Body of pancreas (tissue), 4 donors: Measurements from ENCODE around the gene LGR6. TPM values are rescaled to one million over a fixed set of nuclear protein-coding genes. Genes with fewer than 3 reads are reported as not detected.
"Not testable (repeated sequence)": the region's sequence is repeated elsewhere in the genome, so short reads cannot be mapped to it uniquely, and the experiment has no call there.

ENCODE experiments used
- ATAC-seq: fragments of 150-250 bp; one replicate; pipeline ENCODE4 v1.9.1; 2016
- DNase-seq, 4 donors: peaks; one replicate each; pipeline ENCODE4 v3.0.0-alpha.2; 2019
- H3K27ac ChIP-seq, 4 donors: fragments of 200-600 bp; sonication (generic); 1 replicate in 3 of 4; 2 replicates in 1 of 4; pipeline versions ENCODE4 v1.5.1 to v1.6.1; 2016 to 2019; ENCODE audit warnings: mild to moderate bottlenecking in 1 of 4, mixed read lengths in 1 of 4, moderate library complexity in 1 of 4
- H3K27me3 ChIP-seq, 2 donors: fragments of 200-600 bp; sonication (generic); one replicate each; pipeline ENCODE4 v1.6.0; 2016; ENCODE audit warnings: mild to moderate bottlenecking in 1 of 2
- H3K36me3 ChIP-seq, 2 donors: fragments of 200-600 bp; sonication (generic); replicated peaks in 1 of 2; 2 replicates each; pipeline ENCODE4 v1.5.1; 2016; ENCODE audit warnings: low read depth in 2 of 2; ENCODE audit not compliant: insufficient read depth in 1 of 2
- H3K4me1 ChIP-seq: fragments of 200-600 bp; sonication (generic); one replicate; pipeline ENCODE4 v1.6.0; 2016
- H3K4me3 ChIP-seq, 2 donors: fragments of 200-600 bp; sonication (generic); 1 replicate in 1 of 2; 2 replicates in 1 of 2; pipeline ENCODE4 v1.5.1; 2016 to 2019
- H3K9me3 ChIP-seq, 3 donors: fragments of 200-600 bp; sonication (generic); 1 replicate in 2 of 3; 2 replicates in 1 of 3; pipeline ENCODE4 v1.5.1; 2016
- CTCF ChIP-seq, 7 experiments: fragments of 450-650 bp in 4 of 7; fragments of 200-600 bp in 3 of 7; sonication (generic) in 3 of 7; IDR thresholded peaks; one replicate each; pipeline ENCODE4 v1.5.1; 2016 to 2019; ENCODE audit warnings: antibody characterized with exemption in 7 of 7
- POLR2A ChIP-seq, 3 donors: fragments of 450-650 bp; IDR thresholded peaks; one replicate each; pipeline ENCODE4 v1.6.1; 2016; ENCODE audit warnings: antibody characterized with exemption in 3 of 3, mild to moderate bottlenecking in 2 of 3
- WGBS, 2 donors: methylation state at CpG; one replicate each; pipeline ENCODE4 v1.1.5; 2017; 5-methylcytosine and 5-hydroxymethylcytosine counted together
- intact Hi-C: fragments of 100-400 bp; cut with DNase I; formaldehyde crosslinking; loops from one replicate; pipeline ENCODE4 v1.15.1; 2023
- total RNA-seq, 2 donors: library from RNA; depleted of rRNA; stranded (reverse); fragments of >200 nt; gene quantifications; one replicate each; pipeline ENCODE4 v1.1.0, GENCODE V29; 2016

The LGR6 gene
- total RNA-seq, 2 donors from 2014 or later, result 0.52 TPM; not detected in 1

- no peak for TF ChIP-seq CTCF (IDR thresholded peaks at IDR 0.05)
- no peak for TF ChIP-seq POLR2A (IDR thresholded peaks at IDR 0.05)
- Histone ChIP-seq H3K36me3 (no peaks in the 10 kb centered on the region), H3K9me3 (no peaks in the 10 kb centered on the region), H3K27me3 (no peaks in the 10 kb centered on the region), H3K4me1 (peaks cover 29% of the 10 kb centered on the region), H3K27ac (peak overlapping the region in 1 of 4 donors; percentile 88), H3K4me3 (no peak overlapping the region)
- ATAC-seq (no peak), DNase-seq (no peak)
- 47 to 50% methylated on average over 6 of the region's 6 CpGs for WGBS, 2 donors
- intact Hi-C loops, result no loop called here
Observed at GRCh38 chr1:202348005-202348508, 154.5 kb downstream of the LGR6 start.

- intact Hi-C loops, result no loop called here
- peak; percentile 97 to 99 (median 98) for DNase-seq
- Histone ChIP-seq H3K9me3 (no peaks in the 10 kb centered on the region), H3K36me3 (no peaks in the 10 kb centered on the region), H3K27ac (peak within 1 kb of the TSS; percentile 87 to 88 (median 88)), H3K4me3 (peak within 1 kb of the TSS; percentile 69 to 99), H3K27me3 (no peaks in the 10 kb centered on the region), H3K4me1 (peaks cover 29% of the 10 kb centered on the region)
- 0 to 1% methylated on average over 43 to 60 of the region's 60 CpGs for WGBS, 2 donors
- TF ChIP-seq POLR2A (IDR thresholded peaks at IDR 0.05) (peak; percentile 39 to 87 (median 85)), CTCF (IDR thresholded peaks at IDR 0.05) (peak in 1 of 7 experiments; percentile 5)
- peak; percentile 99 for ATAC-seq
Observed at GRCh38 chr1:202348509-202349205, 155.1 kb downstream of the LGR6 start, which contains the start of gene PPP1R12B. PPP1R12B (plus strand) TSS chr1:202348699; CDS start chr1:202348852, 153 bp downstream.

DNA sequence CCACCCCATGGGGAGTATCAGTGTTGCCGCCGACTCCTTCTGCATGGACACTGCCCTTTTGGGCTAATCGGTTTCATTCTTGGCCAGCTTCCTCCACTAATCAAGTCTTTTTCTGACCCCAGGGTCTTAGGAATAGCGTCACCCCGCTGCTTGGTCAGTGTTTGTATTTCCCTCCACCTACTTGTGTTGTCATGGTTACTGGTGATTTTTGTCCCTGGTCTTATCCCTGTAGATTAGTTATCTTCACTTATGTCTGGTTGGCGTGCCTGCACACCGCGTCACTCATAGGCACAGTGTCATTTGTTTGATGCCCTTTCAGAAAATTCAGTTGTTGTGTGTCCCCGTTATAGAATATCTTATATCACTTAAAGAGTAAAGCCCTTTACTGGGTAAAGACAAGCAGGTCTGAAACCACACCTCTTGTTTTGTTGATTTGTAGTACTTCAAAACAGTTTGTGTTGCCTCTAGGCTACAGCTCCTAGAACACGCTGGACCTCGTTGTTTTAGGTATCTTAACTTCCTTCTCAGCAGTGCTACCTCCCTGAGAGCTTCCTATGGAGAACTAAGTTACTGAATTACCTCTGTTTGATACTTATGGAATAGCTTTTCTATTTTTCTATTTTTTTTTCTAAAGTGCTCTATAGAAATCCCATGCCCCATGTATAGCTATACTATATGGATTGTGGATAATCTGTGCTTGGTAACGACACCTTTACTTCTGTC is 155.8 kb downstream of the LGR6 start:
- ATAC-seq (no peak), DNase-seq (peak in 2 of 4 donors; percentile 8 to 43)
- H3K4me3 ChIP-seq, result peak overlapping the region; percentile 69 to 99
- TF ChIP-seq CTCF (IDR thresholded peaks at IDR 0.05) (no peak), POLR2A (IDR thresholded peaks at IDR 0.05) (no peak)
- 3 to 4% methylated on average over 12 of the region's 12 CpGs for WGBS, 2 donors
- intact Hi-C loops, result no loop called here
- no peaks in the 10 kb centered on the region for H3K36me3 ChIP-seq
- peak overlapping the region; percentile 87 to 88 (median 88) for H3K27ac ChIP-seq
- peaks cover 29% of the 10 kb centered on the region for H3K4me1 ChIP-seq
- H3K27me3 ChIP-seq, result no peaks in the 10 kb centered on the region
- H3K9me3 ChIP-seq, result no peaks in the 10 kb centered on the region

GRCh38 chr1:202351725-202352124 is 158.1 kb downstream of the LGR6 start:
- peaks cover 29% of the 10 kb centered on the region for H3K4me1 ChIP-seq
- no peak for DNase-seq

GRCh38 chr1:202352583-202353197 is 159.1 kb downstream of the LGR6 start:
- H3K4me3 ChIP-seq, intact Hi-C loops, H3K27me3 ChIP-seq, H3K27ac ChIP-seq, ATAC-seq, H3K9me3 ChIP-seq, H3K36me3 ChIP-seq, DNase-seq: not testable (repeated sequence)
- WGBS, 2 donors, result 79 to 85% methylated on average over 11 of the region's 11 CpGs
- peaks cover 32% of the 10 kb centered on the region for H3K4me1 ChIP-seq

More at GRCh38 chr1:202351725-202352124, 158.1 kb downstream of the LGR6 start:
- no peaks in the 10 kb centered on the region for H3K9me3 ChIP-seq
- TF ChIP-seq CTCF (IDR thresholded peaks at IDR 0.05) (no peak), POLR2A (IDR thresholded peaks at IDR 0.05) (no peak)
- no peaks in the 10 kb centered on the region for H3K36me3 ChIP-seq
- no peak for ATAC-seq
- H3K27ac ChIP-seq, result no peak overlapping the region
- no peak overlapping the region for H3K4me3 ChIP-seq
- intact Hi-C loops, result no loop called here
- WGBS, 2 donors, result 48 to 53% methylated on average over 2 of the region's 2 CpGs
- no peaks in the 10 kb centered on the region for H3K27me3 ChIP-seq
